HG03095 (cell line): ENCODE data around the gene CCDC85C.

ENCODE experiments used
- ATAC-seq: cut with Tn5 transposase; IDR thresholded peaks from one replicate; pipeline ENCODE4 v1.9.1; 2021; ENCODE audit warnings: moderate library complexity; ENCODE audit not compliant: unreplicated experiment

Gene CCDC85C

DNA sequence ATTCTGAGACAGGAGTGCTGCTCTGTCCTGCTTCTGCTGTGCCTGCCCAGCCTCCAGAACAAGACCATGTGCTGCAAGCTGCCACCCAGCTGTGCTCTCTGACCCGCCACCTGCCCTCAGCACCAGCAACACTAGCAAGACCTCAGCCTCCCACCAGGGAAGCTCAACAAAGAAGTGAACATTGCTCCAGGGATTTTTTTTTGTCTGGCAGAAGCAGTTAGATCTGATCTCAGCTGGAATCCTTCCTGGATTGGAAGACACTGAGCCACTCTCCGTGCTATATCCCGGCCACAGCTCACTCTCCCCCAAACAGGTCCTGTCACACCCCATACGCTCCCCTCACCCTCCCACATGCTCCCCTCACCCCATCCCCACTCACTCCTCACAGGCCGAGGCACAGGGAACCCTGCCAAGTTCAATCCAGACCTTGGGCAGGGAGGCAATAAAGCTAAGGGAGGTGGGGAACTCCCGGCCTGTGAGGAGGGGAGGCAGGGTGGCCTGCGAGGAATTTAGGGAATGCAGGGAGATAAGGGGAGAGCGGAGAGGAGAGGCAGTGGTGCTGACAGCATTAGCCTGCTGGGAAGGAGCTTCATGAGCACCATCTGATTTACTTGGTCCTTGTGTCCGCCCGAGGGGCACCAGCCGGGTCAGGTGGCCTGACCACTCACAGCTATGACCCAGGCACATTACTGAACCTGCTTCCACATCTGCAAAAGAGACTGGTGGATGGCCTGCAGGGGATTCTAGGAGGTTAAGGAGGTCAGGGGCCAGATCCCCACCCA, 29.7 kb downstream of the CCDC85C start:
- ATAC-seq, result no peak

DNA sequence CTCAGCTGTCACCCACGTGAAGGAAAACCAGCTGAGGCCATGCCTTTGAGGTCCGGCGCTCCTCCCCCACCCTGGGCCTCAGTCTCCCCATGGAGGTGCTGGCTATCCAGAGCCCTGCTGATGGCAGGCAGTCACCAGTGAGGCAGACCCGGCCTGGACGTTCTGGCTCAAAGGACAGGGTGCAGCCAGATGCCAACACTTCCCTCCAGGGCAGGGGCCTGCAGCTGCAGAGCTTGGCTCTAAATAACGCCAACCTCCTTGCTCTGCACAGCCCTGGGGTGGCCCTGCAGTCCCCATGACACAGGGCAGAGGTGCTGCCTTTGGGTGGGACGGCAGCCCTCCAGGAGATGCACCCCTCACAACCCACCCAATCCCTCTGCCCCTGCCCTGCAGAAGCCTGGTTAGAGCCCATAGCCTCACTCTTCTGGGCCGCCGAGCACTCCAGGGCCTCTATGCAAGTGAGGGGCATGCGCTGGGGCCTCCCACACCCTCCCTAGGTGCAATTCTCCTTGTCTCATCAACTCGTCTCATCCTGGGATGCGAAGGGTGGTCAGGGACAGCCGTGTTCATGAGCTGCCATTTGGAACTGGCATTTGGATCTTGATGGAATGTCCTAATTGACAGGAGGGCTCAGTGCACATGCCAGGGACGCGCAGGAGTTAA, 30.4 kb downstream of the CCDC85C start:
- no peak for ATAC-seq

- no peak for ATAC-seq
Measured at GRCh38 chr14:99573000-99573330, 31.0 kb downstream of the CCDC85C start.

DNA sequence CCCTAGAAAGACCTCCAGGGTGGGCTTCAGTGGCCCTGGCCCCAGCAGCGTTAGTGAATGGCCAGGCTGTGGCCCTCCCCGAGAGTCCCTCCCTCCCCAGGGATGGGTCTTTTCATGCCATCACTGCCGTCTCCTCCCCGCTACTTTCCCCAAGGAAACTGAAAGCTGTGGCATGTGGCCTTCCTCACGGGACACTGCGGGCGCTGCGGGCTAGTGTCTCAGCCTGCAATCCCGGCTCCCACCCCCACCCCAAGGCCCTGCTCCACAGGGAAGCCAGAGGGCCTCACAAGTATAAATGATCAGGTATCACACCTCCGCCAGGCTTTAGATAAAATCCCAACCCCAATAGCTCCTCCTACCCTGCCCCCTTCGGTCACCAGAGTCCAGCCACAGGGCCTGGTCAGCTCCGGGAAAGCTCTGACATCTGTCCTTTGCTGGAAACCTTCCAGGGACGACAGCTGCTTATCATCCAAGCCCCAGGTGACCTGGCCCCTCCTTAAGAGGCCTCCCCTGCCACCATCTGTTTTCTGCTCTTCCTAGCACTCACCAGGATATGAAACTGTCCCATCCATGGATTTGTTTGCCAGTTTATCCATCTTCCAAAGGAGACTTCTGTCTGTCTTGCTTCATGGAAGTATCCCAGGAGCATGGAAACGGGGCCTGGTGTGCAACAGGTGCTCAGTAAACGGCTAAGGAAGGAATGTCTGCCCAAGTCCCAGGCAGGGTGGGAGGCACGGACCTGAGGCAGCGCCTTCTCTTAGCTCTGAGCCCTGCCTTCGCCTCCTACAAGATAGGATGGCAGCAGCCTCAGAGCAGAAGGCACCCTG, 31.6 kb downstream of the CCDC85C start:
- no peak for ATAC-seq

- no peak for ATAC-seq
Measured at GRCh38 chr14:99571303-99571986, 32.6 kb downstream of the CCDC85C start.

- ATAC-seq, result no peak
Measured at GRCh38 chr14:99570544-99571302, 33.3 kb downstream of the CCDC85C start.

GRCh38 chr14:99569725-99570543, 34.1 kb downstream of the CCDC85C start:
- ATAC-seq, result no peak

DNA sequence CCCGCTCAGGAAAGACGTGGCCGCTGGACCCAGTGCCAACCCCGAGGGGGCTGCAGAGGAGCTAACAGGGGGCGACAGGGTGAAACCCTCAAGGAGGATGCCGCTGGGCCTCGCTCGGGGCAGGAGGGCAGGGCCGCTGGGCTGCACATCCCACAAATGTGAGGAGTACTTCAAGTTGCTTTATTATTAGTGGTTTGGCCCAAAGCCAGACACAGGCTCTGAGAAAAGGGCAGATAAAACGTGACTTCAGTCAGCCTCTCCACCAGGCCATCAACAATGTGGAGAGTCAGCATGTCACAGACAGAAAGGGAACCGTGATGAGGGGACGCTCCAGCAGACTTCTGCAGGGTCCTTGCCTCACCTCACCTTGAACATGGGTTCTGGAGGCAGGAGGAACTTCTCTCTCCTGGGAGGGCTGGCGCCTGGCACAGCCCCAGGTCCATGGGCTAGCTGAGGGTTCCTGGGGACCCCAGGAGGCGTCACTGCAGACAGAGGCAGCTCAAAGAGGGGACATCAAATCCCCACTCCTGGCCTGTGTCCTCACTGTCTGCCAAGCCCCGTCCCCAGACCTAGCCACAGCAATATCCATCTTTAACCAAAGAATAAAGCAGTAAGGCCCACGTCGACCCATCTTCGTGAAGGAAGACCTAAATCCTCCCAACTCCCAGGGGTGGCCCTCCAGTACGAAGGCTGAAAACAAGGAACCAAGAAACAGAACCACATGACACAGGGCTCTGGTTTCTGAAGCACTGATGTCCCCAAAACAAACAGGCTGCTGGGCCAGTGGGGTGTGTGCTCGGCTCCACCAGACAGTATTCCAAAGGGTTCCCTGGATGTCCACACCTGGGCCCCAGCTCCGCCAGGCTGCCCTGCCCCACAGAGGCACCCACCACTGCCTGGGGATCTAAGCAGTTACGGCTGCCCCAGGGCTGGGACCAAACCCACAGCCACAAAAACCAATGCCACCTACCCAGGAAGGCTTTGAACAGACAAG, 35.1 kb downstream of the CCDC85C start:
- ATAC-seq, result no peak

DNA sequence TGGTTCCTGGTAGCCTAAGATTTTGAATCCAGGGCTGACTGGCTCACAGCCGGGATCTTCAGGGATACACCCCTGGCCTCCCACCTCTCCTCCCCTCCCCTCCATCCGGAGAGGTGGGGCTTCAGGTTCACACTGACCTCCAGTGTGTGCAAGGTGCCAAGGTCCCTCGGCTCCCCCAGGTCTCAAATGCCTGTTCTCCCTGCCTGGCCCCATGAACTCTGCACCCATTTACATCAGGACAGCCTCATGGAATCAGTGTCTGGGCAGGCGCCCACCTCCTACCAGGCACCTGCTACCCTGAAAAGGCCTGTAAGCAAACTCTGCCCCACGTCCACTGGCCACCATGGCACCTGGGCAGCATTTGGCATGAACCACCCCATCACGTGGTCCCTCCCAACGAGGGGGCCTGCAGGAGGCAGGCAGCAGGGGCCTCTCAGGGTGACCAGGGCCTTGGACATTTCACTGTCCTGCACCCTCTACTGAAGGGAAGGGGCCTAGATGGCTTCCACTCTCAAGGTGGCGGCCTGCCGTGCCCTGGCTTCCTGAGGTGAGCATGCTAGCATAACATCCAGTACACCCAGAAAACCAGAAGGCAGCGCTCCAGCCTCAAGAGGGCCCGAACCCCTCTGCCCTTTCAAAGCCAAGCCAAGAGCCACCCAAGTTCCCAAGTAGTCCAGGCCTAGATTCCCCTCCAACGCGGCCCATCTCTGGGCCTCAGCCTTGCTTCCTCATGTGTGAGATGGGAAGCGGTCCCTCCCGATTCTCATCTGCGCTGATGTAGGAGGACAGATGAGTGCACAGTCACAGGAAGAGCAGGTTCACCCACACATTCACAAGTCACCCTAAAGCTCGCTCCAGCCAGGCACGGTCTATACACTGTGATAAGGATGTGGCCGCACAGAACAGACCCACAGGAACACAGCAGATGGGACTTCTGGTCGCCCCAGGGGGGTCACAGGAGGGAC, 37.3 kb downstream of the CCDC85C start:
- no peak for ATAC-seq

GRCh38 chr14:99566009-99566389, 38.0 kb downstream of the CCDC85C start:
- ATAC-seq, result no peak

GRCh38 chr14:99565383-99565782, 38.6 kb downstream of the CCDC85C start:
- no peak for ATAC-seq

DNA sequence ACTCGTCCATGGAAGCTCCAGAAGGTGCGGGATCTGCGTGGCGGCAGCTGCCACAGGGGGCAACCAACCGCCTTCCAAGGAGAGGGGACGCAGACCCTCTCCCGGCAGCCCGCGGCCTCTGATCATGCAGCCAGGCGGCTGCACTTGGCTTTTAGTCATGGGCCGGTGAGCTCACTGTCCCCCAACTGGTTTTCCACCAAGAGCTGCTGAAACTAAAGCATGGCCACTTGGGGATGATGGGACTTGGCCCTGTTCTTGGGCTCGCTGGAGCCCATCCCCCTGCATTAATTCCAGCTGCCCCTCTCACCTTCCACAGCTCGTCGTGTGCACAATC, 39.1 kb downstream of the CCDC85C start:
- ATAC-seq, result no peak

DNA sequence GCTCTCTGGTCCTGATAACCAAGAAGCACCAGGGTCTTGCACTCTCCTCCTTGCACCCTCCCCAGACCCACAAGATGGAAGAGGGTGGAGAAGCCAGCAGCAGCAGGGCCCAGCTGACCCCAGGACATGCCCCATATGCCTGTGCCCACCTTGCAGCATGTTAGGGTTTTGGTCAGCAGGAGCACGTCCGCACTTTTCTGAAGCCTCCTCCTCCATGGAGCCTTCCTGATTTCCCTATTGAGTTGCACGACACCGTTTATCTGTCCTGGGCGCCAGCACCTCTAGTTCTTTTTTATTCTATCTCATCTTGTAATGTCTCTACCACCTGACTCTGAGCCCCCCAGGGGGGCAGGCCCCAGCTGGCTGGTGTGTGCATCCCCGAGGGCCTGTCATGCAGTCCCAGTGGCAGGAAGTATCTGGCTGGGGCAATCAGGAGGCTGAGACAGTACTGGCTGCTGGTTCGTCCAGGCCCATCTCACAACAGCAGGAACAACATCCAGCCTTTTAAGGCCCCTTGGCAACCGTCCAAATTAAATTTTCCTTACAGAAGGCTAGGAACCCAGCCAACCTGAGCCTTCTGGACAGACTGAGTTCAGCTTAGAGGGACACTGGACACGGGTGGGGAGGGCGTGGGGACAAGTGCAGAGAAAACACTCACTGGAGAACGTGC, 39.6 kb downstream of the CCDC85C start:
- ATAC-seq, result no peak

- ATAC-seq, result no peak
Measured at GRCh38 chr14:99563749-99564129, 40.3 kb downstream of the CCDC85C start.

DNA sequence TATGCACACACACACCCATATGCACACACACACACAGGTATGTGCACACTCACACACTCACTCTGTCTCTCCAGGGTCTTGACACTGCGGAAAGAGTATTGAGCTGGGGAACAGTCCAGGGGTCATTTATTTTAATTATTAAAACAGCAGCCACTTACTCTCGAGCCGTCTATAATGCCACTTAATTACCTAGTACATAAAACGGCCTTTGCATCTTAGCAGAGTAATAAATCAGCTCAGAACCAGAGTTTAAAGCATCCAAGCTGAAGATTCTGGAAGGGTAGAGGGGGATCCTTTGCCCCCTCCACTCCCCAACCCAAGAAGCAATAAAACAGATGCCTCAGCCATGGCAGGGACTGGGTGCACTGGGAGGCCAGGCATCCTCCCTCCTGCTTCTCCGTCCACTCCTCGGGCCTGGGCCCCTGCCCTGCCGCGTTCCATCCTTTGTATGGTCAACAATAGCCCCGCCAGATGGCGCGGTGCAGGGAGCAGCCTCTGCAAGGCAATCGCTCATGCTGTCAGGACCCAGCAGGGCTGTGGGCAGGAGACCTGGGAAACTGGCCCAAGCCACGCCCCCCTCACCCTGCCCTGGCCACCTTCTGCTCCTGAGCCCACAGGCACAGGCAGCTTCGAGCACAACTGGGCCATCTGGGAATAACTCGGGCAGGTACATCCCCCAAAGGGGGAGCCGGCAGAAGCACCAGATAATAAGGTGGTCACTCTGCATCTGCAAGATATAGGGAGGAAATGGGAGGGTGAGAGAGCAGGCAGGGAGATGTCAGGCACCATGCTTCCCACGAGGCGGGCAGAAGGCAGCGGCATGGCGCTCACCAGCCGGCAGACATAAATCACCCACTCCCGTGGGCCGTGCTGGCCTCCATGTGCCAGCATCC, 40.9 kb downstream of the CCDC85C start:
- no peak for ATAC-seq

DNA sequence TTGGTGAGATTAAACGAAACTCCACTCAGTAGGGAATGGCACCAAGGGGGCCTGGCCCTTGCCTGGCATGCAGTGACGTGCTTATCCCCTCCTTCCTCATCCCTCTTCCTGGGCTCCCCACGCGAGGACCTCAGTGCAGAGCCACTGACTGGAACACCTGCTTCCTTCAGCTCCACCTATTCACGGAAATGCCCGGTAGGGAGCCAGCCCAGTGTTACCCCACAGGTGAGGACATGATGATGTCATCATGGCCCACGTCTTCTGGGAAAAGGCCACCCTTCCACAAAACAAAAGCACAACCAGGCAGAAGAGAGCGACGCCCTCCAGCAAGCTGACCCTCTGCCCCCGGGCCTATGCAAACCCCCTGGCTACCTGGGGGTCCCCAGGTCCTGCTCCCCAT, 42.1 kb downstream of the CCDC85C start:
- ATAC-seq, result no peak
